GM18951 (cell line): ENCODE data around the gene KRTAP1-4.
"Not testable (repeated sequence)": the region's sequence is repeated elsewhere in the genome, so short reads cannot be mapped to it uniquely, and the experiment has no call there.

Experiments
- POLR2A ChIP-seq: IDR thresholded peaks from 4 replicates; pipeline ENCODE4 v1.6.1; 2011; ENCODE audit warnings: mild to moderate bottlenecking; ENCODE audit not compliant: insufficient read length, insufficient read depth; ENCODE audit errors: extremely low read depth
- in situ Hi-C: fragments of 300-500 bp; cut with MboI; formaldehyde crosslinking; loops from one replicate; pipeline ENCODE4 v1.12.0; 2022; ENCODE audit warnings: low sequenced_read_pairs, mixed read lengths, inconsistent platforms; ENCODE audit not compliant: unreplicated experiment

Gene KRTAP1-4

DNA sequence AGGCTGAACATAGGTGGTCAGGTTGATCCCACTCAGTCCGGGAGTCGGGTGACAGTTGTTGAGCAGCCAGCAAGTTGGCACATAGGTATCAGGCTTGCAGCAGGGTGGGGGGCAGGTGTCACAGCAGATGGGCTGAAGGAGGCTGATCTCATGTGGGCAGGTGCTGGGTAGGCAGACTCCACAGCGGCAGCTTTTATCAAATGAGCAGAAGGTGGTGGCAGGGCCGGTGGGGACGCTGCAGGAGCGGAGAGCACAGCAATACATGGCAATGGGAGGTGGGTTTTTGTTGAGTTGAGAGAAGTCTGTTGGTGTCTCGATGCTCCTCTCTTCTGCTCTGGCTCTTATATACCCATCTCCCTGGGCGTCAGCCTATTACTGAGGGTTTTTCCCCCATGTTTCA, 21.2 kb downstream of the KRTAP1-4 start, which contains the start of gene KRTAP3-1:
Gene KRTAP3-1 (minus strand): TSS at position 318 of the 400 bp plus-strand sequence. CDS start 54 bp downstream, at position 264.
- in situ Hi-C loops: no loop called here

GRCh38 chr17:41004397-41004796, 25.6 kb downstream of the KRTAP1-4 start:
- no peak for TF ChIP-seq POLR2A
- in situ Hi-C loops: no loop called here

More for the DNA sequence above, 21.2 kb downstream of the KRTAP1-4 start, which contains the start of gene KRTAP3-1:
- TF ChIP-seq POLR2A: no peak

DNA sequence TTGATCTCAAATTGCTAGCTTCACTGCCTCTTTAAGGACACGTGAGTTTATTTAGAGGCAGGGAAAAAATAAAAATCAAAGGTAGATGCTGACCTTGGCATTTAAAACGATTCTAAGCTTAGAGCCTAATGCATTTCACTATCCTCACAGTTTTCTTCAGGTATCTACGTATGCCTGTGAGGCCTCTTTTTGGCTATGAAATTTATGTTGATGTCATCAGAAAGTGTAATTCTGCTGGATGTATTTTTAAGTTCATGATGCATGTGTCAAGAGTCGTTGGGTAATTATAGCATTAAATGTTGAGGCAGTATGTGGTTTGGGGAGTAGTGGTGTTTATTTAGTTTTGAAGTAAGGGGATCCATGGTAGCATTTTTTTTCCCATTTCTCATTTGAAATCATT, 26.1 kb downstream of the KRTAP1-4 start:
- TF ChIP-seq POLR2A: no peak
- in situ Hi-C loops: no loop called here

GRCh38 chr17:41002814-41003213, 27.2 kb downstream of the KRTAP1-4 start:
- in situ Hi-C loops: no loop called here
- TF ChIP-seq POLR2A: no peak

DNA sequence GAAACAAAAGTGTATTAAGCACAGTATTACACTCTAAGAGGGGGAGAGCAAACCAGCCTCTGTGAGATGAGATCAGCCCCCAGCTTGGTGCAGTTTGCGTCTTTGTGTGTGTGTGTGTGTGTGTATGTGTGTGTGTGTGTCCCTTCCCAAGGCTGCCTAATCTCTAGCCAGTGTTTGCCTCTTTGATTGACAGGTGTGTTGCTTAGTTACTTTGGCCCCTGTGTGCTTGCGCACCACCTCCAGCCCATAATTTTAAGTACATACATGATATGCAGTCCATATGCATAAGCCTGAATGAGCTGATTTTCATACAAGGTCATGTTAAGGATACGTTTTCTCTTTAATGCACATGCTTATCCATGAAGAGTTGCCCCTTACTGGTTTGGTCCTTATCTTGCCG, 28.2 kb downstream of the KRTAP1-4 start:
- in situ Hi-C loops: no loop called here
- no peak for TF ChIP-seq POLR2A

DNA sequence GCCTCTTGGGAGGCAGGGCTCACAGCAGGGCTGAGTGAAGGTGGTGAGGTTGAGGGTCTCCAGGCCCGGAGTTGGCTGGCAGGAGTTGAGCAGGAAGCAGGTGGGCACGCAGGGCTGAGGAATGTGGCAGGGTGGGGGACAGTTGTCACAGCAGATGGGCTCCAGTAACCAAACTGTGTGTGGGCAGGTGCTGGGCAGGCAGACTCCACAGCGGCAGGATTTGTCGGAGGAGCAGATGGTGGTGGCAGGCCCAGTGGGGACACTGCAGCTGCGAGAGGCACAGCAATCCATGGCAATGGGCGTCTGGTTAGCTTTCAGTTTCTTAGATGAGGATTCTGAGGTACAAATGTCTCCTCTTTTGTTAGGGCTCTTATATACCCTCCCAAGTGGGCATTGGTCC, 30.4 kb downstream of the KRTAP1-4 start, which contains the start of gene KRTAP3-2:
Gene KRTAP3-2 (minus strand): TSS at position 344 of the 400 bp plus-strand sequence. CDS start 53 bp downstream, at position 291.
- in situ Hi-C loops: not testable (repeated sequence)

DNA sequence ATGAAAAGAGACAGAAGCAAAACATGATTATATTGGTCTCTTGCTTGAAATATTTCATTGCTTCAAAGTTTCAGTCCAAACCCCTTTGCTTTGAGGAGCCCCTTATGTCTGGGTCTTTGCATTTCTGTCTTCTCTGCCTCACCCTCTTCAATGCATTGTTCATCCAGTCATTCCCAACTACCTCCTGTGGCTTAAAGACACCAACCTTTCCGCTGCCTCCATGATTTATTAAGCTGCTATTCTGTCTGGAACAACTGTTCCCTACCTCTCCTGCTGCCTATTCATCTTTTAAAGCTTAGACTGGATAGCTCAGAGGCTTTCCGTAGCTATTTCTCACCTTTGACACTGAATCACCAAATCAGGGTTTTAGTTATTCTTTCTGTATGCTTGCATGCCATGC, 32.6 kb downstream of the KRTAP1-4 start:
- in situ Hi-C loops: no loop called here
- no peak for TF ChIP-seq POLR2A

GRCh38 chr17:40996829-40997228, 33.2 kb downstream of the KRTAP1-4 start:
- no peak for TF ChIP-seq POLR2A
- in situ Hi-C loops: no loop called here

DNA sequence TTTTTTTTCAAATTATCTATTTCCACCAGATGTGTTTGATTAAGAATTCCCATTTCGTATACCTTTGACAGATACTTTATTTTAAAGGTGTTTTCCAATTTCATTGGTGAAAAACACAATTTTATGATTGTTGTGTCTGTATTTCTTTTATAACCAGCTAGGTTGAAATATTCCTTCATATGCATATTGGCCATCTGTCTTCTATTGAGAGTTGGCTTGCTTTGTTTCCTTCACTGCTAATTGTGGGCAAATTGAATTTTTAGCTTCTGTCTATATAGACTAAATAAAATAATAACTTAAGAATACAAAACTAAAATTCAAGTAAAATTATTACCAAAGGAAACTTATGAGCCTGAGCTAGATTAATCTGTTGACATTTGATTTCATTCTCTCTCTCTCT, 34.9 kb downstream of the KRTAP1-4 start:
- TF ChIP-seq POLR2A: no peak
- in situ Hi-C loops: no loop called here

GRCh38 chr17:40993839-40994238, 36.2 kb downstream of the KRTAP1-4 start, which contains the start of gene KRTAP3-3:
KRTAP3-3 (minus strand) TSS chr17:40994164; CDS start chr17:40994097, 67 bp downstream.
- in situ Hi-C loops: no loop called here
- TF ChIP-seq POLR2A: no peak

DNA sequence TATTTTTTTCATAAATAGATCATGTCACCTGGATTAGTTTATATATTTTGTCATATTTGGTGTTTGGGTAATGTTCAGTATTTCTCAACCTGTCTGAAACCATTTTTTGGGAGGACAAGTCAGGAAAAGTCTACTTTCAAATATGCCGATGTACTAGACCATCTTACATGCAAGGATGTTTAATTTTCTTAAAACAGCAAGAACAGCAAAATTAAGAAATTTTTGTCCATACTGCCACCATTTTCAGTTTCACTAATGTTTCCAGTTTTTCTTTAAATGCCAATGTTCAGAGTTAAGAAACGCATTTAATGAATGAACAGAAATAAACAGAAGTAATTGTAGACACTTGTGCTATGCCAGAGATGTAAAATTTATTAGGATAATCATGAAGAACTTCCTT, 36.9 kb downstream of the KRTAP1-4 start:
- in situ Hi-C loops: no loop called here
- TF ChIP-seq POLR2A: no peak

DNA sequence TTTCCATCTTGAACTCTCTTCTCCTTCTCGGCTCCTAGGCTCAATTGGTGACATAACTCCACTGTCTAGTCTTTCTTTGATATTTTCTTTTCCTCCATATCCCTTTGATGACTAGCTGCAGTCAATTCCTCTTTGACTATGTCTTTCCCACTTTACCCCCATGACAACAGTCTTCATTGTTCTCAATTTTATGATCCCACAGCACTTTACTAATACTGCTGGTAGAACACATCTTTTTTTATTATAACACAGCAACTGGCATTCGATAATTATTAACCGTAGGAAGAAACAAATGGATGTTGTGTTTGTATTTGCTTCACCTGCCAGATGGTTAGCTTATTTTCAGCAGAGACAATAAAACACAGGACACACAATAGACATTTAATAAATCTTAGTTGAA, 37.3 kb downstream of the KRTAP1-4 start:
- in situ Hi-C loops: no loop called here
- no peak for TF ChIP-seq POLR2A

DNA sequence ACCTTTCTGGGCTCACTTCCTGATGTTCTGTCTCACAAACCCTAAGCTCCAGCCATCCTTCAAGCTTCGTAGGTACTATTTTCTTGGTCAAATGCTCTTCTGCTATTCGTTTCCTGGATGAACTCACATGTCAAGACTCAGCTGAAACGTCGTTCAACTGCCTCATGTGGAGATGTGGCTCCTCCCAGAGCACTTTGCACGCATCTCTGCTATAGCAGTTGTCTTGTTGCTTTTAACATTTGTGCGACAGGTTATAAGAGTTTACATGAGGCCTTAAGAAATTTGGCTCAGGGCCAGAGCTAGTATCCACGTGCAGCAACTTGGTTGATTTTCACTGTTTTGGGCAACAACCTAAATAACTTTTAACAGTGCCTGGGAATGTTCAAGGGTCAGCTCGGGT, 43.1 kb downstream of the KRTAP1-4 start:
- in situ Hi-C loops: no loop called here
- TF ChIP-seq POLR2A: no peak

- in situ Hi-C loops: no loop called here
- no peak for TF ChIP-seq POLR2A
Measured at GRCh38 chr17:40984226-40984625, 45.8 kb downstream of the KRTAP1-4 start, which contains the start of gene KRT40. KRT40 (minus strand) TSS chr17:40984326; CDS start chr17:40984273, 53 bp downstream.

- in situ Hi-C loops: no loop called here
Measured at GRCh38 chr17:40981115-40981514, 48.9 kb downstream of the KRTAP1-4 start.

More at GRCh38 chr17:40981115-40981514, 48.9 kb downstream of the KRTAP1-4 start:
- TF ChIP-seq POLR2A: no peak
